HEK293T (cell line): ENCODE data around the gene EFCAB11.

ENCODE experiments used
- CTCF ChIA-PET: fragments of 350-600 bp; formaldehyde crosslinking; extraction: SDS; loops from one replicate; lab custom pipeline; 2021; ENCODE audit warnings: antibody characterized with exemption, inconsistent platforms; lab: Yijun Ruan, JAX
- POLR2A ChIA-PET: fragments of 350-600 bp; formaldehyde crosslinking; extraction: SDS; loops from one replicate; lab custom pipeline; 2020; ENCODE audit warnings: antibody characterized with exemption, inconsistent platforms; lab: Yijun Ruan, JAX
- DNase-seq: peaks from one replicate; pipeline ENCODE4 v3.0.0; 2012; ENCODE audit warnings: mixed read lengths; ENCODE audit errors: extremely low spot score
- ARNT ChIP-seq: fragments of 450-650 bp; IDR thresholded peaks from 2 replicates; pipeline ENCODE4 v1.6.1; 2017; ENCODE audit warnings: mild to moderate bottlenecking
- BHLHE40 ChIP-seq: fragments of 450-650 bp; IDR thresholded peaks from 2 replicates; pipeline ENCODE4 v1.6.1; 2016; ENCODE audit warnings: mild to moderate bottlenecking, moderate library complexity, borderline replicate concordance
- CTBP1 ChIP-seq: fragments of 450-650 bp; IDR thresholded peaks from 2 replicates; pipeline ENCODE4 v1.6.1; 2016; ENCODE audit warnings: borderline replicate concordance
- ELF4 ChIP-seq: fragments of 450-650 bp; IDR thresholded peaks from 2 replicates; pipeline ENCODE4 v1.6.1; 2017; ENCODE audit warnings: antibody characterized with exemption
- FOXA1 ChIP-seq: fragments of 450-650 bp; IDR thresholded peaks from 2 replicates; pipeline ENCODE4 v1.6.1; 2016; ENCODE audit warnings: mild to moderate bottlenecking
- FOXK2 ChIP-seq: fragments of 450-650 bp; IDR thresholded peaks from 2 replicates; pipeline ENCODE4 v1.6.1; 2016; ENCODE audit warnings: mild to moderate bottlenecking
- FOXM1 ChIP-seq: fragments of 450-650 bp; IDR thresholded peaks from 2 replicates; pipeline ENCODE4 v1.6.1; 2017; ENCODE audit warnings: mild to moderate bottlenecking, borderline replicate concordance
- HDGF ChIP-seq: fragments of 450-650 bp; IDR thresholded peaks from 2 replicates; pipeline ENCODE4 v1.6.1; 2017; ENCODE audit warnings: antibody characterized with exemption, borderline replicate concordance
- L3MBTL2 ChIP-seq: fragments of 450-650 bp; conservative IDR thresholded peaks from 2 replicates; pipeline ENCODE4 v1.6.1; 2016; ENCODE audit warnings: mild to moderate bottlenecking
- LEF1 ChIP-seq: fragments of 450-650 bp; IDR thresholded peaks from 2 replicates; pipeline ENCODE4 v1.6.1; 2017; ENCODE audit warnings: mild to moderate bottlenecking, borderline replicate concordance
- NFRKB ChIP-seq: fragments of 450-650 bp; IDR thresholded peaks from 2 replicates; pipeline ENCODE4 v1.6.1; 2016; ENCODE audit warnings: mild to moderate bottlenecking, moderate library complexity
- SP1 ChIP-seq: fragments of 450-650 bp; IDR thresholded peaks from 2 replicates; pipeline ENCODE4 v1.6.1; 2017
- SUZ12 ChIP-seq: fragments of 450-650 bp; IDR thresholded peaks from 2 replicates; pipeline ENCODE4 v1.6.1; 2016; ENCODE audit warnings: mild to moderate bottlenecking
- TARDBP ChIP-seq: fragments of 450-650 bp; IDR thresholded peaks from 2 replicates; pipeline ENCODE4 v1.6.1; 2016
- ZNF384 ChIP-seq: fragments of 450-650 bp; IDR thresholded peaks from 2 replicates; pipeline ENCODE4 v1.6.1; 2016
- TF ChIP-seq, protein P1 (sequence below): fragments of 450-650 bp; IDR thresholded peaks from 2 replicates; pipeline ENCODE4 v1.6.1; 2016

EFCAB11 gene

DNA sequence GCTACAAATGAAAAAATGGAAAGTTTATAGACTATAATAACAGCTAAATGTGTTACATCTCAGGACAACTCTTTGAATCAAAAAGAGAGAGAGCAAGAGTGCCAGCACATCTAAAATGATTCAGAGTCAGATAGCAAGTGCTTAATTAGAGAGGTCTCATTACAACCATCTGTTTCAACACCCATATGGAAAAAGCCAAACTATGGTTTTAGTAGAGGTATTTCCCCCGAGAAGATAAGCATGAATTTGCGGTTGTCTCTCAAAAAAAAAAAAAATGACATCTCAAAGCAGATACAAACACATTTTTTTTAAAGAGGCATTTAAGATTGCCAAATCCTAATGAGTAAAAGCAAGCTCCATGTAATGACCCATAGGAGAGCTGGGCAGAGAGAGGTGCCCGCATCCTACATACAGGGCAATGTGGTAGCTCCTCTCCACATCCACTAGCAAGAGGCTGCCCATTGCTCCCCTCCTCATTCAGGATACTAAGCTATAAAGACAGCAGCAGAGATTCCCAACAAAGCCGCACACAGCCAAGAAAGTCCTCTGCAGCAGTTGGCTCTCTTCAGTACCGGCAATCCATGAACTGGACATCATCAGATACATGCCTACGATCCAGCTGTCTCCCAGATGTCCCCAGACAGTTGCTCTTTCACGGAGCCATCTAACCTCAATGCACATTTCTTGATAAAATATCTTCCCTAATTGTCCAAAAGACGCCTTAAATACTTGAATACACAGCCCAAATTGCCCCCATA lies 100.4 kb downstream of the EFCAB11 start:
- DNase-seq = no peak
- CTCF ChIA-PET = no interaction called here
- POLR2A ChIA-PET = no interaction called here
- no peak for TF ChIP-seq FOXM1
- TF ChIP-seq BHLHE40 = no peak
- TF ChIP-seq HDGF = no peak
- TF ChIP-seq SP1 = no peak
- no peak for TF ChIP-seq FOXA1
- no peak for TF ChIP-seq ARNT
- no peak for TF ChIP-seq CTBP1
- TF ChIP-seq FOXK2 = no peak
- TF ChIP-seq TARDBP = no peak
- TF ChIP-seq ZNF384 = no peak
- no peak for TF ChIP-seq L3MBTL2
- TF ChIP-seq SUZ12 = no peak
- TF ChIP-seq LEF1 = no peak
- no peak for TF ChIP-seq ELF4
- no peak for TF ChIP-seq NFRKB
- TF ChIP-seq, protein P1, sequence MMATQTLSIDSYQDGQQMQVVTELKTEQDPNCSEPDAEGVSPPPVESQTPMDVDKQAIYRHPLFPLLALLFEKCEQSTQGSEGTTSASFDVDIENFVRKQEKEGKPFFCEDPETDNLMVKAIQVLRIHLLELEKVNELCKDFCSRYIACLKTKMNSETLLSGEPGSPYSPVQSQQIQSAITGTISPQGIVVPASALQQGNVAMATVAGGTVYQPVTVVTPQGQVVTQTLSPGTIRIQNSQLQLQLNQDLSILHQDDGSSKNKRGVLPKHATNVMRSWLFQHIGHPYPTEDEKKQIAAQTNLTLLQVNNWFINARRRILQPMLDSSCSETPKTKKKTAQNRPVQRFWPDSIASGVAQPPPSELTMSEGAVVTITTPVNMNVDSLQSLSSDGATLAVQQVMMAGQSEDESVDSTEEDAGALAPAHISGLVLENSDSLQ = no peak

GRCh38 chr14:89851106-89851505 lies 103.4 kb downstream of the EFCAB11 start:
- TF ChIP-seq NFRKB (no peak), TARDBP (no peak), BHLHE40 (no peak), SP1 (no peak), L3MBTL2 (no peak), FOXA1 (no peak), SUZ12 (no peak), ARNT (no peak), LEF1 (no peak), FOXK2 (no peak), CTBP1 (no peak)
- TF ChIP-seq, protein P1 = no peak
- CTCF ChIA-PET = no interaction called here
- POLR2A ChIA-PET = no interaction called here
- no peak for DNase-seq

DNA sequence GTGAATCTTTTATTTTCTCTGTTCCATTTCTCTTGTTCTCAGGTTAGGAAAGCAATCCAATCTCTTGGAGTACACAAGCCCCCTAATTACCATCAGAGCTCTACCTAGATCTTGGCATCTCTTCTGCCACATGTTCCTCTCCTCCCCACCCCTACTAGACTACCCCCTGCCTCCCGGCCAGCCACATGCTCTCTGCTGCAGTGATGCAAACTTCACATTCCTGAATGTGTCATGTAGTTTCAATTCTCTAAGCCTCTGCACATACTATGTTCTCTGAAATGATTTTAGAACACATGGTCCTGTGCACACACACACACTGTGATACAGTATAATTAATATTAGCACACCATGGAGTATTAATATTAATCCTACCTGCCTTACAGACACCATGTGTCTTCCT lies 104.6 kb downstream of the EFCAB11 start:
- POLR2A ChIA-PET = no interaction called here
- TF ChIP-seq L3MBTL2 (no peak), SUZ12 (no peak), ZNF384 (no peak), ELF4 (no peak), LEF1 (no peak), TARDBP (no peak), FOXK2 (no peak), FOXM1 (no peak), ARNT (no peak), NFRKB (no peak), FOXA1 (no peak), CTBP1 (no peak), SP1 (no peak), HDGF (no peak), BHLHE40 (no peak)
- TF ChIP-seq, protein P1 = no peak
- CTCF ChIA-PET = no interaction called here
- no peak for DNase-seq

- DNase-seq = no peak
- ChIA-PET CTCF (no interaction called here), POLR2A (no interaction called here)
- TF ChIP-seq BHLHE40 = no peak
- no peak for TF ChIP-seq SUZ12
- no peak for TF ChIP-seq FOXK2
- no peak for TF ChIP-seq NFRKB
- no peak for TF ChIP-seq SP1
- no peak for TF ChIP-seq FOXA1
- TF ChIP-seq CTBP1 = no peak
- TF ChIP-seq ELF4 = no peak
- TF ChIP-seq LEF1 = no peak
- no peak for TF ChIP-seq ZNF384
- TF ChIP-seq ARNT = no peak
- no peak for TF ChIP-seq TARDBP
- TF ChIP-seq L3MBTL2 = no peak
- TF ChIP-seq HDGF = no peak
These were observed 106.4 kb downstream of the EFCAB11 start for GRCh38 chr14:89848165-89848564.

- TF ChIP-seq SP1 (no peak), CTBP1 (no peak), SUZ12 (no peak), LEF1 (no peak), FOXK2 (no peak), HDGF (no peak)
- TF ChIP-seq, protein P1 = no peak
- DNase-seq = no peak
- ChIA-PET POLR2A (no interaction called here), CTCF (no interaction called here)
These were observed 109.2 kb downstream of the EFCAB11 start for GRCh38 chr14:89845346-89845745.

DNA sequence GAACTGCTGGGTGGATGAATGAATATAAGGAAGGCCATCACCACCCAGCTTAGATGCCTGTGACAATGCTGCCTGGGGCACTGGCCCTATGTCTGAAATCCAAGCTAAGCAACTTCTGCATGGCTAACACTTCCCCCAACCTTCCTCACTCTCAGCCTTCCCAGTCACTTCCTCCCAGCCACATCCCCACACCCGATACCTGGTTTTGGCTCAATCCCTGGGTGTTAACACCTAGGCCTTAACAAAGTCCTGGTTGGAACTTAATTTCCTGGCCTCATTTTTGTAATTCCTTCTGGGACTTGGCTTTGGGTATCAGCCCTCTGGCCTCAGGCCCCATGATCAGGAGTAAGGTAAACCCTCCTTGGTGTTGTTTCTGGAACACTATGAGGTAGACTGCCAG lies 110.0 kb downstream of the EFCAB11 start:
- CTCF ChIA-PET = no interaction called here
- DNase-seq = no peak
- POLR2A ChIA-PET = no interaction called here
- TF ChIP-seq TARDBP = no peak
- no peak for TF ChIP-seq FOXM1
- TF ChIP-seq FOXA1 = no peak
- no peak for TF ChIP-seq FOXK2
- TF ChIP-seq NFRKB = no peak
